ENCODE results near the gene NTM.

GRCh38 chr11:132352497-132352896 lies 982.1 kb downstream of the NTM start:
- TF ChIP-seq CTCF (tag by site-specific recombination; IDR thresholded peaks at IDR 0.05), result no peak
- no peak for TF ChIP-seq ZBTB7A (tag by site-specific recombination; IDR thresholded peaks at IDR 0.05; ENCODE audit: low read depth)
- no peak for TF ChIP-seq ZBTB26 (tag by site-specific recombination; optimal IDR thresholded peaks at IDR 0.05)
- TF ChIP-seq ZNF510 (tag by site-specific recombination; IDR thresholded peaks at IDR 0.05; ENCODE audit: insufficient replicate concordance), result no peak
- no peak for TF ChIP-seq PRDM10 (tag by site-specific recombination; IDR thresholded peaks at IDR 0.05)
- no peak for TF ChIP-seq EGR2 (tag by site-specific recombination; IDR thresholded peaks at IDR 0.05; ENCODE audit: low read depth)
- TF ChIP-seq REST (tag by site-specific recombination; IDR thresholded peaks at IDR 0.05), result no peak
- TF ChIP-seq ZNF350 (tag by site-specific recombination; IDR thresholded peaks at IDR 0.05), result no peak
- no peak for TF ChIP-seq ATF2 (tag by site-specific recombination; IDR thresholded peaks at IDR 0.05; ENCODE audit: low read depth)
- no peak for TF ChIP-seq ZNF416 (tag by site-specific recombination; IDR thresholded peaks at IDR 0.05)
- TF ChIP-seq KLF16 (tag by site-specific recombination; IDR thresholded peaks at IDR 0.05), result no peak
- no peak for TF ChIP-seq ZNF335 (tag by site-specific recombination; conservative IDR thresholded peaks at IDR 0.05)
- TF ChIP-seq ZNF830 (tag by site-specific recombination; IDR thresholded peaks at IDR 0.05; ENCODE audit: low read depth), result no peak
- TF ChIP-seq ZNF274 (IDR thresholded peaks at IDR 0.05; ENCODE audit: low read length), result no peak
- TF ChIP-seq ZNF274 (tag by site-specific recombination; IDR thresholded peaks at IDR 0.05; ENCODE audit: borderline replicate concordance), result no peak

Data from HEK293 (cell line).